GM20000 (cell line): ENCODE results near the gene OR52I1.

Experiments used
- DNase-seq: peaks from one replicate; pipeline ENCODE4 v3.0.0; 2012; ENCODE audit warnings: low spot score
- TF ChIP-seq, protein P1 (sequence below): IDR thresholded peaks from 2 replicates; pipeline ENCODE4 v1.5.1; 2012; ENCODE audit warnings: mild to moderate bottlenecking, control low read depth; ENCODE audit errors: extremely low read depth, missing control alignments

The OR52I1 gene

GRCh38 chr11:4611986-4612385 is 18.1 kb downstream of the OR52I1 start:
- TF ChIP-seq, protein P1, sequence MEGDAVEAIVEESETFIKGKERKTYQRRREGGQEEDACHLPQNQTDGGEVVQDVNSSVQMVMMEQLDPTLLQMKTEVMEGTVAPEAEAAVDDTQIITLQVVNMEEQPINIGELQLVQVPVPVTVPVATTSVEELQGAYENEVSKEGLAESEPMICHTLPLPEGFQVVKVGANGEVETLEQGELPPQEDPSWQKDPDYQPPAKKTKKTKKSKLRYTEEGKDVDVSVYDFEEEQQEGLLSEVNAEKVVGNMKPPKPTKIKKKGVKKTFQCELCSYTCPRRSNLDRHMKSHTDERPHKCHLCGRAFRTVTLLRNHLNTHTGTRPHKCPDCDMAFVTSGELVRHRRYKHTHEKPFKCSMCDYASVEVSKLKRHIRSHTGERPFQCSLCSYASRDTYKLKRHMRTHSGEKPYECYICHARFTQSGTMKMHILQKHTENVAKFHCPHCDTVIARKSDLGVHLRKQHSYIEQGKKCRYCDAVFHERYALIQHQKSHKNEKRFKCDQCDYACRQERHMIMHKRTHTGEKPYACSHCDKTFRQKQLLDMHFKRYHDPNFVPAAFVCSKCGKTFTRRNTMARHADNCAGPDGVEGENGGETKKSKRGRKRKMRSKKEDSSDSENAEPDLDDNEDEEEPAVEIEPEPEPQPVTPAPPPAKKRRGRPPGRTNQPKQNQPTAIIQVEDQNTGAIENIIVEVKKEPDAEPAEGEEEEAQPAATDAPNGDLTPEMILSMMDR = no peak
- DNase-seq = no peak

DNA sequence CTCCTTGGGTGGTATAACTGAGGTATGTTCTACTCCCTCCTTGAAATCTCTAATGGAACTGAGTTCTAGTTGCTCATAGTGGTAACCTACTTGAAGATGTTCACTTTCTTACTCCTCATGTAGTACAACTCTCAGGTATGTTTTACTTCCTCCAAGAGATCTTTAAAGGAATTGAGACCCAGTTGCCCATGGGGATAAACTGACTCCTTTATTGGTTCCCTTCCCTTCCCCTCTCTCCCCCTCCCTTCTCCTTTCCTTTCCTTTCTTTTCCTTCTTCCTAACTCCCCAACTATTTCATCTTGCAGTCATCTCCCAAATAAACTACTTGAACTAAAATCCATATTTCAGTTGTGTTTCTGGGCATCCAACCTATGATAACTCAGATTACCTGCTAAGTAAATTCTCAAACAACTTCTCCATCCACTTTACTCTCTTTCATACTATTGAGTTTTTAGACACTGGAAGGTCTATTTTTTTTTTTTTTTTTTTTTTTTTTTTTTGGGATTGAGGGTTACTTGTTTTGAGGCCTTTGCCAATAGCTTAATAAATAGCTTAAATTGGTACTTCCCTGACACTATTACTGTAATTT is 22.1 kb downstream of the OR52I1 start:
- TF ChIP-seq, protein P1 = no peak

DNA sequence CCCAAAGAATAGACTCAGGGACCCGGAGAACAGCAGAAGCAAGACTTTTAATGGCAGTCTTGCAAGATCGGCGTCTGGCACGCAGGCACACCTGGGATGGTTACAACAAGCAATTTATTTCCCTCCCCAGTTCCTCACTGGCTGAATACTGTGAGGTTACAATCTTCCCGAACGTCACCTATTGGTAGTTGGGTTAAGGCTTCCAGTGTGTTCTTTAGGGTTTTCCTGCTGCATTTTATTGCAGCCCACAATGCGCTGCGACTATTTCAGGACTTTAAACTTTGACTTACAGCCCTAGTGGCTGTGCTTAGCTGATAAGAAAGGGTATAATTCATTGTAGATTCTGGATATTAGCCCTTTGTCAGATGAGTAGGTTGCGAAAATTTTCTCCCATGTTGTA is 25.7 kb downstream of the OR52I1 start:
- DNase-seq = no peak
- TF ChIP-seq, protein P1 = no peak

More for the DNA sequence above, 22.1 kb downstream of the OR52I1 start:
- DNase-seq = peak; percentile 20

- TF ChIP-seq, protein P1 = peak; percentile 27
- DNase-seq = peak; percentile 25
These were observed 32.6 kb downstream of the OR52I1 start for GRCh38 chr11:4626207-4627099.

GRCh38 chr11:4636136-4636535 is 42.3 kb downstream of the OR52I1 start:
- TF ChIP-seq, protein P1 = no peak
- no peak for DNase-seq

- DNase-seq = peak; percentile 77
- TF ChIP-seq, protein P1 = peak; percentile 96
These were observed 43.3 kb downstream of the OR52I1 start, which contains the start of gene OR51D1 for GRCh38 chr11:4636962-4637661. OR51D1 (plus strand) TSS chr11:4637477; CDS start chr11:4639791, 2,314 bp downstream.

- DNase-seq = no peak
- TF ChIP-seq, protein P1 = no peak
These were observed 43.8 kb downstream of the OR52I1 start for GRCh38 chr11:4637662-4638047.
